SW480 (cell line): Measurements from ENCODE around the gene MACROD2.
"Not testable (repeated sequence)": the region's sequence is repeated elsewhere in the genome, so short reads cannot be mapped to it uniquely, and the experiment has no call there.

Experiments used
- DNase-seq: peaks from one replicate; pipeline ENCODE4 v3.0.0-alpha.2; 2016; ENCODE audit warnings: low spot score

Gene MACROD2

GRCh38 chr20:15523400-15523799, 1528.1 kb downstream of the MACROD2 start:
- DNase-seq = no peak

- no peak for DNase-seq
Measured at GRCh38 chr20:15528391-15529111, 1533.2 kb downstream of the MACROD2 start.

GRCh38 chr20:15535863-15536262, 1540.5 kb downstream of the MACROD2 start:
- no peak for DNase-seq

- DNase-seq = not testable (repeated sequence)
Measured at GRCh38 chr20:15537200-15537599, 1541.9 kb downstream of the MACROD2 start.

- DNase-seq = no peak
Measured at GRCh38 chr20:15542655-15543054, 1547.3 kb downstream of the MACROD2 start.

- no peak for DNase-seq
Measured at GRCh38 chr20:15544742-15545141, 1549.4 kb downstream of the MACROD2 start.

GRCh38 chr20:15546525-15547023, 1551.3 kb downstream of the MACROD2 start:
- DNase-seq = no peak

- DNase-seq = no peak
Measured at GRCh38 chr20:15547119-15547518, 1551.8 kb downstream of the MACROD2 start.

GRCh38 chr20:15550116-15550870, 1555.0 kb downstream of the MACROD2 start:
- DNase-seq = no peak

GRCh38 chr20:15555913-15556312, 1560.6 kb downstream of the MACROD2 start:
- no peak for DNase-seq

- no peak for DNase-seq
Measured at GRCh38 chr20:15556869-15557268, 1561.6 kb downstream of the MACROD2 start.

- DNase-seq = no peak
Measured at GRCh38 chr20:15561070-15561569, 1565.8 kb downstream of the MACROD2 start.

GRCh38 chr20:15561707-15562404, 1566.5 kb downstream of the MACROD2 start:
- no peak for DNase-seq

GRCh38 chr20:15563836-15564235, 1568.5 kb downstream of the MACROD2 start:
- no peak for DNase-seq

GRCh38 chr20:15564981-15565380, 1569.7 kb downstream of the MACROD2 start:
- DNase-seq = no peak

GRCh38 chr20:15565786-15566185, 1570.5 kb downstream of the MACROD2 start:
- no peak for DNase-seq

- no peak for DNase-seq
Measured at GRCh38 chr20:15567219-15567618, 1571.9 kb downstream of the MACROD2 start.

- no peak for DNase-seq
Measured at GRCh38 chr20:15570156-15570555, 1574.8 kb downstream of the MACROD2 start.

- no peak for DNase-seq
Measured at GRCh38 chr20:15571056-15571455, 1575.7 kb downstream of the MACROD2 start.

- no peak for DNase-seq
Measured at GRCh38 chr20:15575255-15575654, 1579.9 kb downstream of the MACROD2 start.

GRCh38 chr20:15576411-15576810, 1581.1 kb downstream of the MACROD2 start:
- DNase-seq = no peak

- no peak for DNase-seq
Measured at GRCh38 chr20:15578113-15578512, 1582.8 kb downstream of the MACROD2 start.
